ENCODE data around the gene TRAF2.

- TF ChIP-seq ESRRG (CRISPR knock-in tag; IDR thresholded peaks at IDR 0.05) (no peak), ZNF565 (CRISPR knock-in tag; conservative IDR thresholded peaks at IDR 0.05; ENCODE audit: low read depth) (no peak), RARB (CRISPR knock-in tag; IDR thresholded peaks at IDR 0.05) (no peak), ZNF70 (CRISPR knock-in tag; IDR thresholded peaks at IDR 0.05) (no peak), ISL1 (CRISPR knock-in tag; IDR thresholded peaks at IDR 0.05) (no peak), ZC3H10 (CRISPR knock-in tag; IDR thresholded peaks at IDR 0.05) (no peak)
- TF ChIP-seq, protein P1, sequence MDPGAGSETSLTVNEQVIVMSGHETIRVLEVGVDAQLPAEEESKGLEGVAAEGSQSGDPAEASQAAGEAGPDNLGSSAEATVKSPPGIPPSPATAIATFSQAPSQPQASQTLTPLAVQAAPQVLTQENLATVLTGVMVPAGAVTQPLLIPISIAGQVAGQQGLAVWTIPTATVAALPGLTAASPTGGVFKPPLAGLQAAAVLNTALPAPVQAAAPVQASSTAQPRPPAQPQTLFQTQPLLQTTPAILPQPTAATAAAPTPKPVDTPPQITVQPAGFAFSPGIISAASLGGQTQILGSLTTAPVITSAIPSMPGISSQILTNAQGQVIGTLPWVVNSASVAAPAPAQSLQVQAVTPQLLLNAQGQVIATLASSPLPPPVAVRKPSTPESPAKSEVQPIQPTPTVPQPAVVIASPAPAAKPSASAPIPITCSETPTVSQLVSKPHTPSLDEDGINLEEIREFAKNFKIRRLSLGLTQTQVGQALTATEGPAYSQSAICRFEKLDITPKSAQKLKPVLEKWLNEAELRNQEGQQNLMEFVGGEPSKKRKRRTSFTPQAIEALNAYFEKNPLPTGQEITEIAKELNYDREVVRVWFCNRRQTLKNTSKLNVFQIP (CRISPR knock-in tag; IDR thresholded peaks at IDR 0.05; ENCODE audit: borderline replicate concordance, low read depth) = no peak
- TF ChIP-seq, protein P2, sequence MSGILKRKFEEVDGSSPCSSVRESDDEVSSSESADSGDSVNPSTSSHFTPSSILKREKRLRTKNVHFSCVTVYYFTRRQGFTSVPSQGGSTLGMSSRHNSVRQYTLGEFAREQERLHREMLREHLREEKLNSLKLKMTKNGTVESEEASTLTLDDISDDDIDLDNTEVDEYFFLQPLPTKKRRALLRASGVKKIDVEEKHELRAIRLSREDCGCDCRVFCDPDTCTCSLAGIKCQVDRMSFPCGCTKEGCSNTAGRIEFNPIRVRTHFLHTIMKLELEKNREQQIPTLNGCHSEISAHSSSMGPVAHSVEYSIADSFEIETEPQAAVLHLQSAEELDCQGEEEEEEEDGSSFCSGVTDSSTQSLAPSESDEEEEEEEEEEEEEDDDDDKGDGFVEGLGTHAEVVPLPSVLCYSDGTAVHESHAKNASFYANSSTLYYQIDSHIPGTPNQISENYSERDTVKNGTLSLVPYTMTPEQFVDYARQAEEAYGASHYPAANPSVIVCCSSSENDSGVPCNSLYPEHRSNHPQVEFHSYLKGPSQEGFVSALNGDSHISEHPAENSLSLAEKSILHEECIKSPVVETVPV (CRISPR knock-in tag; IDR thresholded peaks at IDR 0.05) = no peak
- TF ChIP-seq, protein P3, sequence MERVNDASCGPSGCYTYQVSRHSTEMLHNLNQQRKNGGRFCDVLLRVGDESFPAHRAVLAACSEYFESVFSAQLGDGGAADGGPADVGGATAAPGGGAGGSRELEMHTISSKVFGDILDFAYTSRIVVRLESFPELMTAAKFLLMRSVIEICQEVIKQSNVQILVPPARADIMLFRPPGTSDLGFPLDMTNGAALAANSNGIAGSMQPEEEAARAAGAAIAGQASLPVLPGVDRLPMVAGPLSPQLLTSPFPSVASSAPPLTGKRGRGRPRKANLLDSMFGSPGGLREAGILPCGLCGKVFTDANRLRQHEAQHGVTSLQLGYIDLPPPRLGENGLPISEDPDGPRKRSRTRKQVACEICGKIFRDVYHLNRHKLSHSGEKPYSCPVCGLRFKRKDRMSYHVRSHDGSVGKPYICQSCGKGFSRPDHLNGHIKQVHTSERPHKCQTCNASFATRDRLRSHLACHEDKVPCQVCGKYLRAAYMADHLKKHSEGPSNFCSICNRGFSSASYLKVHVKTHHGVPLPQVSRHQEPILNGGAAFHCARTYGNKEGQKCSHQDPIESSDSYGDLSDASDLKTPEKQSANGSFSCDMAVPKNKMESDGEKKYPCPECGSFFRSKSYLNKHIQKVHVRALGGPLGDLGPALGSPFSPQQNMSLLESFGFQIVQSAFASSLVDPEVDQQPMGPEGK (CRISPR knock-in tag; IDR thresholded peaks at IDR 0.05; ENCODE audit: borderline replicate concordance) = no peak
These were observed 39.1 kb upstream of the TRAF2 start for GRCh38 chr9:136847088-136847825.
